NOMO-1 (cell line): Measurements from ENCODE around the gene USP14.
A peak's percentile ranks its signal among the peaks of the same experiment; 100 is the strongest.

ENCODE experiments used
- DNase-seq, 2 experiments: peaks; one replicate each; lab custom pipeline; 2025; ENCODE audit not compliant: unreplicated experiment in 2 of 2; lab: John Stamatoyannopoulos, UW

The USP14 gene

GRCh38 chr18:159037-159652 is 788 bp downstream of the USP14 start:
- DNase-seq, result peak in 1 of 2 experiments; percentile 22

GRCh38 chr18:159933-160332 is 1.6 kb downstream of the USP14 start:
- DNase-seq, result no peak

DNA sequence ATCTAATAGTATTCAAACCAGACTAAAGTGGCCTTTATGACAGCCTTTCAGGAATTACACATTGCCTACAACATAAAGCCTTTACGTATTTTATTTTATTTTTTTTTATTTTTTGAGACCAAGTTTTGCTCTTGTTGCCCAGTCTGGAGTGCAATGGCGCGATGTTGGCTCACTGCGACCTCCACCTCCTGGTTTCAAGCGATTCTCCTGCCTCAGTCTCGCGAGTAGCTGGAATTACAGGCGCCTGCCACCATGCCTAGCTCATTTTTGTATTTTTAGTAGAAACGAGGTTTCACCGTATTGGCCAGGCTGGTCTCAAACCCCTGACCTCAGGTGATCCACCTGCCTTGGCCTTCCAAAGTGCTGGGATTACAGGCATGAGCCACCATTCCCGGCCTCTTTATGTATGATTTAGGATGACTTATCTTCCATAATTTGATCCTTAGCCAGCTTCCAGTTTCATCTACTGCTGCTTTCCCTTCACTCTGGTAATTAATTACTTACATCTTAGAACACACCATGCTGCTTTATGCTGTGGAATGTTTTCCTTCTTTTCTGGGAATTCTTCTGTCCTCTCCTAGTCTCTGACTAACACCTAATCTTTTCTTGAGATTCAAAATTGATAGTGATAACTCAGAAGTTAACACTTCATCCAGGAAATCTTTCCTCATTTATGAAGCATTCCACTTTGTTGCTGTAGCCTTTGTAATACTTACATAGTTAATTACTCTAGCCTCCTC is 2.6 kb downstream of the USP14 start:
- DNase-seq, result no peak

DNA sequence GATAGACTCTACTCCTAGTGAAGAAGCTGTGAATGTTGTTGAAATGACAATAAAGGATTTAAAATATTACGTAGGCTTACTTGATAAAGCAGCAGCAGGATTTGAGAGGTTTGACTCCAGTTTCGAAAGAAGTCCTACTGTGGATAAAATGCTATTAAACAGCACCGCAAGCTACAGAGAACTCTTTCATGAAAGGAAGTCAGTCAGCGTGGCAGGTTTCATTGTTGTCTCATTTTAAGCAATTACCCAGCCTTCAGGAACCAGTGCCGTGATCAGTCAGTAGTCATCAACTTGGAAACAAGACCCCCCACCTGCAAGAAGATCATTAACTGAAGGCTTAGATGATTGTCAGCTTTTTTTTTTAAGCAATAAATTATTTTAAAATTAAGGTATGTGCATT is 14.0 kb downstream of the USP14 start:
- no peak for DNase-seq

DNA sequence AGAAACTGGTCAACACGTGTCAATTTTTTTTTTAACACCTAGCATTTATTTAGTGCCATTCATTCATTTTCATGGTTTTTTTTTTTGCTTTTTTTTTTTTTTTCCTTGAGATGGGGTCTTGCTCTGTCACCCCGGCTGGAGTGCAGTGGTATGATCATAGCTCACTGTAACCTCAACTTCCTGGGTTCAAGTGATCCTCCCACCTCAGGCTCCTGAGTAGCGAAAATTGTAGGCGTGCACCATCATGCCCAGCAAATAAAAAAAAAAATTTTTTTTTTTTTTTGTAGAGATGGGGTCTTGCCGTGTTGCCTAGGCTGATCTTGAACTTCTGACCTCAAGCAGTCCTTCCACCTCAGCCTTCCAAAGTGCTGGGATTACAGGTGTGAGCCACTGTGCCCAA is 21.1 kb downstream of the USP14 start:
- DNase-seq, result no peak

DNA sequence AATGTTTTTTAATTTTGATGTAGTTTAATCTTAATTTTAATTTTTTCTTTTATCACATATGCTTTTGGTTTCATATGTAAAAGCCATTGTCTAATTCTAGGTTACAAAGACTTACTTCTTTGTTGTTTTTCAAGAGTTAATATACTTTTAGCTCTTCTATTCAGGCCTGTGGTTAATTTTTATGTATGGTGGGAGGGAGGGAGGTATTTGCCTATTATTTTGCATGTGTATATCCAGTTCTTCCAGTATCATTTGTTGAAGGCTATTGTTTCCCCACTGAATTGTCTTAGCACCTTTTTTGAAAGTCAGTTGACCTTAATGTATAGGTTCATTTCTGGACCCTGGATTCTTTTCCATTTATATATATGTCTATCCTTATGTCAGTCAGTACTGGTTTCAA is 23.4 kb downstream of the USP14 start:
- DNase-seq, result no peak

GRCh38 chr18:183769-184168 is 25.4 kb downstream of the USP14 start:
- no peak for DNase-seq

- no peak for DNase-seq
Measured at GRCh38 chr18:189254-189653, 30.9 kb downstream of the USP14 start.

- no peak for DNase-seq
Measured at GRCh38 chr18:191725-192124, 33.4 kb downstream of the USP14 start.

- no peak for DNase-seq
Measured at GRCh38 chr18:192801-193200, 34.4 kb downstream of the USP14 start.

DNA sequence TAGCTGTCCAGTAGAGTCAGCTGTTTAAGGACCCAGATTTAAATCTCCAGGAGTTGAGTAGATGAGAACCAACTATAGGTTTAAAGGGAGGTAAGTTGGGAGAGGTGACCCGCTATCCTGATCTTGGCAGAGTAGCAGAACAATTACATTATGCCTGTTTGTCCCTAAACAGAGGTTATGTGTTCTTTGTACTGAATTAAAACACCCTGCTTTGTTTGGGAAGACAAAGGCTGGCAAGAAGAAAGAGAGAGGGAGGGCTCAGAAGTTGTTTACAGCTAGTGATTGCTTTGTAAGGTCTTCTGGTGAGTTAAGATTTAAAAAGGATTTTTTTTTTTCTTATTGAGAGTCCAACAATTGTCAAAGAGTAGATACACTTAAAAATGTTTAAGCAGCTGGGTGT is 37.3 kb downstream of the USP14 start:
- DNase-seq, result no peak

DNA sequence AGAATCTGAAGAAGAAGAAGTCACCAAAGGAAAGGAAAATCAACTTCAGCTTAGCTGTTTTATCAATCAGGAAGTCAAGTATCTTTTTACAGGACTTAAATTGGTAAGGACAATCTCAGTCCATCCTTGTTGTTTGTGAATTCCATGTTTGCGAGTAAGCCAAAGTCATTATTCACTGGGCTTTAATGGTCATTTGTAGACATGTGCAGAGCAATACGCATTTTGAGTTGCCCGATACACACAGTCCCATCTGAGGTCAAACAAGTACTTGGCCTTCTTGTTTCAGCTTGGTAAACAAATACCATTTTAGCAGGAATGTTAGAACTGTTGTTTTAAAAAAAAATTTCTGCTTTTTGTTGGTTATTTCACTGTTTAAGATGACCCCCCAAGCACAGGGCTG is 40.9 kb downstream of the USP14 start:
- no peak for DNase-seq

DNA sequence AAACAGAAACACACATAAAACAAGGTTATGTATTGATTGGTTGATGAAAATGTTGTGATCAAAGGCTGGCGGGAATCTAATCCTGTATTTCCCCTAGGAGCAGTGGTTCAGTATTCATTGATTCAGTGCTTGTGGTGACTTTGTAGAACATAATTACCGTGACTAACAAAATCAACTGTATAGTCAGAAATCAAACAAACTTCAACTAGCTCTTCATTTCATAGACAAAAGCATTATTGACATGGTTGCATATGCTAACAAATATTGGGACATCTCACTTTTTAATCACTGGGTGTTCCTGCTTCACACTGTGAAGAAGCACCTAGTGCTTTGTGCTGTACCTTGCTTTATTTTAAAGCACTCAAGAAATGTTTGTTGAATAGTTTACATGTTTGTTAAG is 41.4 kb downstream of the USP14 start:
- DNase-seq, result no peak

DNA sequence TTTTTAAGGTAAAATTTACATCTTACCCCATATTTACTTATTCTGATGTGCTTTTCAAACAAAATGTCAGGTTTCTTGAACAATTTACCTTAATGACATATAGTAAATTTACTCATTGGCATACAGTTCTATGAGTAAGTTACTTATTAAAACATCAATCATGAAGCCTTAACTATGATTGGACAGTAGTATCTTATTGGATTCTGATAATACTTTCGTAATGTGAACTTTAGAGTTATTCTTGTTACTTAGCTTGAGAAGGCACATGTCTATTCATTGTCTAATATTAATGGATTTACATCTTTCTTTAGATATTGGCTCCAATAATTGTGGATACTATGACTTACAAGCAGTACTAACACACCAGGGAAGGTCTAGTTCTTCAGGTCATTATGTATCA is 51.7 kb downstream of the USP14 start:
- DNase-seq, result no peak

DNA sequence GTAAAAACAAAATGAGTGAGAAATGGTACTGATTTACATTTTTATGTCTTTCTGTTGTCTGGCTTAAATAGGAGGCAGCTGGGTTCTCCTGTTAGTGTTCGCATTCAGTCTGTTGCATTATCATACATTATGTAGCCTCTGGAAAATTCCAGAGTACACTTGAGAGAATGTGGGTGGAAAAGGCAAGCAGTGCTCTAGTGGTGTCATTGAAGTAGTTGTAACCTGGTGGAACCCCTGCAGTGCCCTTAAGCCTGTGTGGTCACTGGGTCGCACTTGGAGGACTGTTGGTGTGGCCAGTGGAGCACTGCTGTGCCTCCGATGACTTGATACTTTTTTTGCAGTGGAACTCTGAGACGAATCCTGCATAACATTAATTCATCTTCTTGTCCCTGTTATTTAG is 52.4 kb downstream of the USP14 start:
- DNase-seq, result no peak

GRCh38 chr18:211582-211981 is 53.2 kb downstream of the USP14 start:
- no peak for DNase-seq

DNA sequence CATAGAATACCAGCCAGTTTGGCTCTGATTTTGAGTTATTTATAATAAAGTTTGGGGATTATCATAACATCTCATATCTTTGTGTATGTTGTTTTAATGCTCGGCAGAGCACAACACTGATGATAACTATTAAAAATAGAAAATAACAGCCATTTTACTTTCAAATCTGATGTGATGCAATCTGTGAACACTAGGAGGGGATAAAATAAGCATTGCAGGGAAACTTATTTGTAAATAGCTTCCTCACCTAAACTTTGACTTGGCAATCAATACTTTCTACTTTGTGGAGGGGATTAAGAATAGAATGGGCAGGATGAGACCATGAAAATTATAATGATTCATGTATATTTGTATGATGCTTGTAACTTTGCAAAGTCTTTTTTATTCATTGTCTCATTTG is 54.4 kb downstream of the USP14 start:
- DNase-seq, result no peak

GRCh38 chr18:213505-213904 is 55.1 kb downstream of the USP14 start:
- DNase-seq, result no peak

GRCh38 chr18:213966-214365 is 55.6 kb downstream of the USP14 start:
- no peak for DNase-seq

GRCh38 chr18:215448-216010 is 57.2 kb downstream of the USP14 start:
- no peak for DNase-seq

DNA sequence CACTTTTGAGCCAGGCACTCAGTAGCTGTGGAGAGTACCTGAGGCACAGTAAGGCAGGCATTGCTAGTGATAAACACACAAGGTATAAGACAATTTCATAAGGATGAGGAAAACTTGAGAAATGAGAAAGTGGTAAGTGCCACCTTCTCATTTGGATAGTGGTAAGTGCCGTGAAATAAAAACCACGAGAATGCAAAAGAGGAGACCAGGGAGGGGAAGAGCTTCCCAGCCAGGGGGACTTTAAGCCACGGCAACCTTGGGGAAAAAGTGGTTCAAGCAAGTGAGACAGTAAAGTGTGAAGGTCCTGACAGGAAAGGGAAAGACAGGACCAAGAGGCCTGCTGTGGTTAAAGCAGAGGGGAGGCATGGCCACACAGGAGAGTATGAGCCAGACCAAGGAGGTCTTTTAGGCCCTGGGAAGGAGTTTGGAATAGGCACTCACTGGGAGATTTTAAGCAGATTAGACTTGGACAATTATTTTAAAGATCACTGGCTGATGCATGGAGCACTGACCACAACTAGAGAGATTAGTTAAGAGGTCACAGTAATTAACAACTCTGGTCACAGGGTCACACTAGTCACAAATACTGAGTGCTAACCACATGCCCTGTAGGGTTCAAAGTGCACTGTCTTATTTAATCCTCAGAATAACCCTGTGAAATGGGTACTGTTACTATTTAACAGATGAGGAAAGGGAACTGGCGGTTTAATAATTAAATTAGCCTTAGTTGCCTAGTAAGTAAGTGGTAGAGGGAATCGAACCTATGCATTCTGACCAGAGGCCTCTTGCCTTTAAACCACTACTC is 59.4 kb downstream of the USP14 start:
- DNase-seq, result no peak

- DNase-seq, result no peak
Measured at GRCh38 chr18:220708-221107, 62.4 kb downstream of the USP14 start.
